NCI-H2196 treated with DMSO at 0.1 percent for 48 hours (cell line): ENCODE measurements around the gene PMEL.
"Not testable (repeated sequence)": the region's sequence is repeated elsewhere in the genome, so short reads cannot be mapped to it uniquely, and the experiment has no call there.

Source experiments
- DNase-seq: peaks from one replicate; lab custom pipeline; 2025; ENCODE audit not compliant: unreplicated experiment; lab: John Stamatoyannopoulos, UW

The PMEL gene

DNA sequence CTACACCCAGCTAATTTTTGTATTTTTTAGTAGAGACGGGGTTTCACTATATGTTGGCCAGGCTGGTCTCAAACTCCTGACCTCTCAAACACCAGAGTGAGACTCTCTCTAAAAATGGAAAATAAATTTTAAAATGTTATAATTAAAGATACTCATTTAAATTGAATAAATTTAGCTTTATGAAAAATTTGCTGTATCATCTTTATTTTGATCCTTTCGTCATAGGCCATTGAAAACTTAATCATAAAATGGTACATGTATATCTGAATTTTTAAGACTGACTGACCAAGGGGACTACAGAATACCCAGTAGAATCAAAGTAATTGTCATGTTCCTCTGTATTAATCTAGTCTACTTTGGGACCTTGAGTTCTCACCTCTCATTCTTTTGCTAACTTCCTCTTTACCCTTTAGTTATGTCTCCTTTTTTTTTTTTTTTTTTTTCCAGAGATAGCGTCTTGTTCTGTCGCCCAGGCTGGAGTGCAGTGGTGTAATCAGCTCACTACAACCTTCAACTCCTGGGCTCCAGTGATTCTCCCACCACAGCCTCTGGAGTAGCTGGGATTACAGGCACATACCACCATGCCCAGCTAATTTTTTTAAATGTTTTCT is 17.5 kb upstream of the PMEL start:
- no peak for DNase-seq

DNA sequence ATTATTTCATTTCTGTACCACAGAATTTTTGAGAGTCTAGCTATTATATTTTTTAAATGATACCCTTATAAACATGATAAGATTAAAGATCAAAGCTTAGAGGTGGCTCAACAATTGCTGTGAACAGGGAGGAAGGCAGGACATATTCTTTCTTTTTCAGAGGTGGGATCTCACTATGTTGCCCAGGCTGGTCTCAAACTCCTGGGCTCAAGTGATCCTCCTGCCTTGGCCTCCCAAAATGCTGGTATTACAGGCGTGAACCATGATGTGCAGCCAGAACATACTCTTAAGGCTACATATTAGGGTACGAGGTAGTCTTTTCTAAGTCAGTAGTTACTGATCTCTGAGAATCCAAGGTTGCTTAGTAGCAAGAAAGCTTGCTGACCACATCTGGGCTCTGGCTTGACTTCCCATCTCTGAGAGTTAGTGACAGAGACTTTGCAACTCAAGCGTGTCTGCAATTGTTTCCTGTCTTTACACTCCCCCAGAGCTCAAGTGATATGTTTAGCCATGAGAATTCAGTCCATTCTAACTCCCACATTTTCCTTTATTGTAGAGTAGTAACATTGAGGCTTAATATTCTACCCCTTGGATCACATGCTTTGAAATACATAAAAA is 16.6 kb upstream of the PMEL start:
- DNase-seq = no peak

DNA sequence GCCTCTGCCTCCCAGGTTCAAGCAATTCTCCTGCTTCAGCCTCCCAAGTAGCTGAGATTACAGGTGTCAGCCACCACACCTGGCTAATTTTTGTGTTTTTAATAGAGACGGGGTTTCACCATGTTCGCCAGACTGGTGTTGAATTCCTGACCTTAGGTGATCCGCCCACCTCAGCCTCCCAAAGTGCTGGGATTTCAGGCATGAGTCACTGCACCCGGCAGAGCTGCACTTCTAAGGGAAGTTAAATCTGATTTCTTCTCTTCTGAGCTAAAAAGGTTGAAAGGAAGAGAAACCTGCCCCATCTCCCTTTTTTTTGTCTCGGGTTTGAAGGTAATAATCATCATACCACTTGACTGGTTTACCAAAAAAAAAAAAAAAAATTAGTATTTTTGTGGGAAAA is 16.0 kb upstream of the PMEL start:
- DNase-seq = not testable (repeated sequence)

DNA sequence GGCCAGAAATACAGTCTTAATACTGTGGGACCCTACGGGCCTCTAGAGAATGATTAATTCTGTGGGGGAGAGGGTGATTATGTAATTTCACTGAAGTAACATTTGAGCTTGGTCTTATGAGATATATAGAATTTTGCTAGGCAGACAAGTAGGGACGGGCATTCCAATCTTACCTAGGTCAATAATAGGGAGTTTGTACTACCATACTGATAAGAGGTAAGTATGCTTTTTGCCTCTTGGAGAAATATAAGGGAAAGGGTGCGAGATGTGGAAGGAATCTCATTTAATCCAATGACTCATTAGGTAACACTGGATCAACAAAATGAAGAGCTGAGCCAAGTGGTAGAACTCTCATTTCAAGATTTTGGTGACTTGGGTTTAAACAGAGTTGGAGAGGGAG is 13.2 kb upstream of the PMEL start:
- no peak for DNase-seq

DNA sequence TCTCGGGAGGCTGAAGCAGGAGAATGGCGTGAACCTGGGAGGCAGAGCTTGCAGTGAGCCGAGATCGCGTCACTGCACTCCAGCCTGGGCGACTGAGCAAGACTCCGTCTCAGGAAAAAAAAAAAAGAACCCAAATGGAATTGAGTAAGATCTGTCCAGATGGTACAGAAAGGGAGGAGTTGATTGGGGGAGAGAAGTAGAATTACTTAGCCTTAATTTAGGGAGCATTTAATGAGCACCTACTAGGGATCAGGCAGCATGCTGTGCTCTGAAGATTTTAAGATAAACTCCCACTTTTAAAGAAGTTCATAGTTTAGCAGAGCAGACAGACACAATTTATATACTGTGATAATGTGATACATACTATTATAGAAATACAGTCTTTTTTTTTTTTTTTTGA is 12.6 kb upstream of the PMEL start:
- DNase-seq = no peak

DNA sequence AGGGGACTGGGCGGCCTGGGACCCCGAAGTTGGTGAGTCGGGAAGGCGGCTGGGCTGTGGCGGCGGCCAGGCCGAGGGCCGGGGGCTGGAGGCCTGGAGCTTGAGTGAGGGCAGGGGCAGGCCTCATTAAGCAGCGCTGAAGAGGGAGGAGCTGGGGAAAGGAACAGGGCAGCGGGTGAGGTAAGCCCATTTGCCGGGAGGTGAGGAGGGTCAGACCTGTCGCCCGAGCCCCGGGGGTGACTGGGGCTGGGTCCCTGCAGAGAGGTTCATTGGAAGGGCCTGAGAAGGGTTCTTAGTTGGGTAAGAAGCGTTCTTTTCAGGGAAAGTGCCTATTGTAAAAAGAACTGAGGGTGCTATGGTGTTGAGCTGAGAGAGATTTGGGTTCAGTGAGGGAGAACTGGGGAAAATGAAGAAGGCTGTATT is 8.5 kb upstream of the PMEL start:
- DNase-seq = no peak

DNA sequence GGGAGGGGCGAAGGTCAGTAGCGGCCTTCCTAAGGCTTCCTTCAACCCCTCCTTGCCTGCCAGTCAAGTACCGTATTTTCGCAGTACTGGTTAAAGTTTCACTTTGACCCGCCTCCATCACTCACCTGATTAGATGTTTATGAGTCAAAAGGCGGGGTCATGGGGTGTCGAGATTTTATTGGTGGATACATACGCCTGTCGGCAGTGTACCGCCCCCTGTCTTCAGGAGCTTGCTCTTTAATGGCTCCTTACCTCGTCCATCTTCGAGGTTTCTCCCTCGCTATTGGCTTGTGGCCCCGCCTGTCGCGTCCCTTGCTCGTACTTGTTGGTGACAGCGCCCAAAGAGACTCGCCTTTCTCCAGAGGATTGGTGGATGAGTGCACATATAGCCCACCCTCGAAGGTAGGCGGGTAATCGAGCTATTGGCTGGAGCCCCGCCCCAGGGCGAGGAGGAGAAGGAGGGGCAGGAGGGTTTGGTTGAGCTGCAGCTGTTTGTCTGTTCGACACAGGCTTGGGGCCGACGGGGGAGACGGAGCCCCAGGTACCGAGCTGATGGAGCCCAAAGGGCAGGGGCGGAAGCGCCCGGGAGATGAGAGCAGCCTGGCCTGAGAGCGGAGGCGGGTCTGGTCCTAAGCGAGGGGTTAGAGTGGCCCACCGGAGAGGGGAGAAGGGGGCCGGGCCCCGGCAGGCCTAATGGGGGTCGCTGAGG is 7.9 kb upstream of the PMEL start, which contains the start of gene RAB5B:
TSS of gene RAB5B (plus strand) at position 480 of the 709 bp plus-strand sequence. CDS start 12,883 bp downstream, outside the sequence.
- peak; percentile 100 for DNase-seq

DNA sequence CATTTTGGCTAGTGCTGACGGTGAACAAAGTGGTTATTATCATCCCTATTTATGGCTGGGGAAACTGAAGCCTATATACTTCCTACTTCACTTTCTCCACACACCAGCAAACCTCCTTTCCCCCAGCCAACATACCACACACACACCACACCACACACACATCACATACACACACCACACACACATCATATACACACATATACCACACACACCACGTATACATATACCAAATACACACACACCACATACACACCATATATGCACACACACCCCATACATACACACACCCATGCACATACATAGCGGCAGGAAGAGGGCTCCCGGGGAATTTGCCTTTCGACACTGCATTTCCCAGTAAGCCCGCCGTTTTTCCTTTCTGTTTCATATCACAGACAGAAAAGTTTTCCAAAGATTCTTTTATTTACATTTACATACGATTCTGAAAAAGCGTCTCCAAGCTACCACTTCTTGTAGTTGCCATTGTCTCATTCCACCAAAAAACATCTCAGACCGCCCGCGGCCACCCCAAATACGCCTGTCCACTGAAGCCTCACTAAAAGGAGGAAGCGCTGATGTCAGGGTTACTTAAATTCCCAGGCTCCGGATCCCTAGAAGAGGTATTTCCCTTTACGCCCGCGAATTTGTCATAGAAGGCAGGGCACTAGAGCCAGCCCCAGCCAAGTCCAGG is 7.2 kb upstream of the PMEL start:
- no peak for DNase-seq

DNA sequence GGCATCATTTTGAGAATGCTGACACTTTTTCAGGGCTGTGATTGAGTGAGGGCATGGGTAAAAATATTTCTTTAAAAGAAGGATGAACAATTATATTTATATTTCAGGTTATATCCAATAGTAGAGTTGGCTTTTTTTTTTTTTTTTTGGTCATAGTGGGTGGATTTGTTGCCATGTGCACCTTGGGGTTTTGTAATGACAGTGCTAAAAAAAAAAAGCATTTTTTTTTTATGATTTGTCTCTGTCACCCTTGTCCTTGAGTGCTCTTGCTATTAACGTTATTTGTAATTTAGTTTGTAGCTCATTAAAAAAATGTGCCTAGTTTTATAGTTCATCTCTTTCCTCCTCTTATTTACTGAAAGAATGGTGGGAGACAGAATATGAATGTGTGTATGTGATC is 6.6 kb upstream of the PMEL start:
- DNase-seq = no peak

DNA sequence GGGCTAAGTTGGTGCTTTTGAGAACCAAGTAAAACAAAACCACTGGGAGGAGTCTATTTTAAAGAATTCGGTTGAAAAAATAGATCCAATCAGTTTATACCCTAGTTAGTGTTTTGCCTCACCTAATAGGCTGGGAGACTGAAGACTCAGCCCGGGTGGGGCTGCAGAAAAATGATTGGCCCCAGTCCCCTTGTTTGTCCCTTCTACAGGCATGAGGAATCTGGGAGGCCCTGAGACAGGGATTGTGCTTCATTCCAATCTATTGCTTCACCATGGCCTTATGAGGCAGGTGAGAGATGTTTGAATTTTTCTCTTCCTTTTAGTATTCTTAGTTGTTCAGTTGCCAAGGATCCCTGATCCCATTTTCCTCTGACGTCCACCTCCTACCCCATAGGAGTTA is 6.2 kb upstream of the PMEL start:
- no peak for DNase-seq

DNA sequence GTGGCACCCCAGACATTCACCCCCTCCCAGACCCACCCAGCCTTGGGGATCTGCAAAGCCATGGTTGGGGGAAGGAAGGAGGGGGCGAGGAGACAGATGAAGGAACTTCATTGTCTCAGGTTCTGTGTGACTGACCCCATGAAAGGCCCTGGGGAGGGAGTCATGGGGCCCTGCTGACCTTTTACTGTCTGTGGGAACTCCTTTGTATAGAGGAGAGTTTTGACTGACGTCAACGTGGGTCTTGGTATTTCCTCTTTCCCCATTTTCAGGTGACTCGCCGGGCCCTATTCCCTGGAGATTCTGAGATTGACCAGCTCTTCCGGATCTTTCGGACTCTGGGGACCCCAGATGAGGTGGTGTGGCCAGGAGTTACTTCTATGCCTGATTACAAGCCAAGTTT is 4.9 kb upstream of the PMEL start:
- no peak for DNase-seq

DNA sequence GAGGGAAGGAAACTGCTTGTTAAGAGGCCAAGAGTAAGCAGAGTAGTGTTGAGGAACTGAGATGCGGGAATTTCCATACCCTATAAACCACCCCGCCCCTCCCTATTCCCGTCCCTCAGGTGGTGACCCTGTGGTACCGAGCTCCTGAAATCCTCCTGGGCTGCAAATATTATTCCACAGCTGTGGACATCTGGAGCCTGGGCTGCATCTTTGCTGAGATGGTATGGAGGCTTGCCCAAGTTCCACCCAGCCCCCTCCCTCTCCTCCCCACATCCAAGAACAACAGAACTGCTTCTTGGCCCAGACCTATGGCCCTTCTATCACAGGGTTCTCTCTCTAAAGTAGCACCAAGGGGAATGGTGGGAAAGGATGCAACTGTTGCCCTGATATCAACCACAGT is 3.5 kb upstream of the PMEL start:
- DNase-seq = no peak

DNA sequence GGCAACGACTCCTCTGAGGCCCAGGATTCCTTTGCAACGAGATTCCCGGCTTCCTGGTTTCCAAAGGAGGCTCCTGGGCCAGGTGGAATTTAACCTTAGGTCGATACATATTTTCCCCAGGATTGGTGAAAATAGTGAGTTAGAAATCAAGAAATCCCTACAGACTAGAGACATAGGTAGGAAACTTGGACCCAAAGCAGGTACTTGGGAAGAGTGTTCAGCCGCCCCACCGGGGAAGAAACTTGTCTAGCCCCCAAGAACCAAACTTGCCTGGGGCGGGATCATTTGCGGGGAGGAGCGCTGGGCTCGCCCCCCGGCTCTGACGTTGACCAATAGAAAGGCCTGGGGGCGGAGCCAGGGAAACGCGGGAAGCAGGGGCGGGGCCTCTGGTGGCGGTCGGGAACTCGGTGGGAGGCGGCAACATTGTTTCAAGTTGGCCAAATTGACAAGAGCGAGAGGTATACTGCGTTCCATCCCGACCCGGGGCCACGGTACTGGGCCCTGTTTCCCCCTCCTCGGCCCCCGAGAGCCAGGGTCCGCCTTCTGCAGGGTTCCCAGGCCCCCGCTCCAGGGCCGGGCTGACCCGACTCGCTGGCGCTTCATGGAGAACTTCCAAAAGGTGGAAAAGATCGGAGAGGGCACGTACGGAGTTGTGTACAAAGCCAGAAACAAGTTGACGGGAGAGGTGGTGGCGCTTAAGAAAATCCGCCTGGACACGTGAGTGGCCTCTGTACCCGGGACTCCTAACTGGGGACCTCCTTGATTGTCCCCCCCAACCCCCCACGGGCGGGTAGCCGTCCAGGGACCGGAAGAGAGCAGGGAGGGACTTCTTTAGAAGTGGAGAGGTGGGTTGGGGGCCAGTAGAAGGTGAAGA is 803 bp upstream of the PMEL start, which contains the start of gene CDK2:
TSS of gene CDK2 (plus strand) at position 423 of the 874 bp plus-strand sequence. CDS start at position 602, 179 bp downstream.
- peak; percentile 72 for DNase-seq

DNA sequence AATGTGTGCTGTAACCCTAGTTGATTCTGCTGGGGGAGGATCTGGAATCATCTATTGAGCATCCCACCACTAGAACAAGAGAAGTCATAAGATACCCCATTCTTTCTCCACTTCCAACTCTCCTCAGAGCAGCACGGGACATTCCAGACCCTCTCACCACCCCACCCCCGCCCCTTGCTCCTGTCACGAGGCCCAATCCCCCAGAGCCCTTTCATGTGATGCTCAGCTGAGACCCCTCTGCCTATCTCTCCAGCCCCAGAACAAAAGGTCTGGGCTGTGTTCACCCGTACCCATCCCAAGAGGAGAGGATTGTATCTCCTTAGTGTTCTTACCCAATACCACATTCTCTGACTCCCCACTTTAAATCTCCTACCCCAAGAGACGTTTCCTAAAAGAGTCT is 602 bp downstream of the PMEL start:
- DNase-seq = no peak

DNA sequence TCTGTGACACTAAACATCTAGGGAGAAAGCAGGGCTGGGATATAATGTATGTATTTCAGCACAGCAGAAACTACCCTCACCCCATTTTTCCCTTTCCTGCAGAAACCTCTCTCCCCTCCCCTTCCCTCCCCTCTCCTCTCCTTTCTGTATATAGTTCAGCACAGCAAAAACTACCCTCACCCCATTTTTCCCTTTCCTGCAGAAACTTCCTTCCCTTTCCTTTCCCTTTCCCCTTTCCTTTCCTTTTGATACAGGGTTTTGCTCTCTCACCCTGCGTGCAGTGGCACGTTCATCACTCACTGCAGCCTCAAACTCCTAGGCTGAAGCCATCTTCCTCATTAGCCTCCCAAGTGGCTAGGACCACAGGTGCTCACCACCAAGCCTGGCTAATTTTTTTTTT is 2.1 kb downstream of the PMEL start:
- no peak for DNase-seq

DNA sequence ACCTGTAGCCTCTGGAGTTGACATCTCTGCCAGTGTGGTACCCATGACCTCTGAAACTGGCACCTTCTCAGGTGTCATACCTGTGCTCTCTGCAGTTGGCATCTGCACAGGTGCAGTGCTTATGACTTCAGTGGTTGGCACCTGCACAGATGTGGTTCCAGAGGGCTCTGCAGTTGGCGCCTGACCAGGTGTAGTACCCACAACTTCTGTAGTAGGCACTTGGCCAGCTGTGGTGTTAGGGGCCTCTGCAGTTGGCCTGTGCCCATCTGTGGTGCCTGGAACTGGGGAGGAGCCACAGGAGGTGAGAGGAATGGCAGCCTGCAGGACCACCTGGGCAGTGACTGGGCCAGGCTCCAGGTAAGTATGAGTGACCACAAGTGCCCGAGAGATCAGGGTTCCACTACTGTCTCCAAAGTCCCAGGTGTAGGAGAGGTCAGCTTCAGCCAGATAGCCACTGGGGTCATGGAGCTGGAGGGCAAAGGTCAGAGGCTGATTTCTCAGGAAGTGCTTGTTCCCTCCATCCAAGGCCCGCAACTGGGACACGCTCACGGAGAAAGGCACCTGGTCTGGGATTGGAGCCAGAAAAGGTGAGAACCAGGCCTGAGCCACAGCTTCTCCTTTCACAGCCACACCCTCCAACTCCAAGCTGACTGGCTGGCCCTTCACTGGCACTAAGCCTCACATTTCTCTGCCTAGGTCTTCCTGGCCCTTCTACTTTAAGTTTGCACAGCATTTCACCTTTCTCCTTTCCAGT is 8.6 kb downstream of the PMEL start:
- peak; percentile 43 for DNase-seq

DNA sequence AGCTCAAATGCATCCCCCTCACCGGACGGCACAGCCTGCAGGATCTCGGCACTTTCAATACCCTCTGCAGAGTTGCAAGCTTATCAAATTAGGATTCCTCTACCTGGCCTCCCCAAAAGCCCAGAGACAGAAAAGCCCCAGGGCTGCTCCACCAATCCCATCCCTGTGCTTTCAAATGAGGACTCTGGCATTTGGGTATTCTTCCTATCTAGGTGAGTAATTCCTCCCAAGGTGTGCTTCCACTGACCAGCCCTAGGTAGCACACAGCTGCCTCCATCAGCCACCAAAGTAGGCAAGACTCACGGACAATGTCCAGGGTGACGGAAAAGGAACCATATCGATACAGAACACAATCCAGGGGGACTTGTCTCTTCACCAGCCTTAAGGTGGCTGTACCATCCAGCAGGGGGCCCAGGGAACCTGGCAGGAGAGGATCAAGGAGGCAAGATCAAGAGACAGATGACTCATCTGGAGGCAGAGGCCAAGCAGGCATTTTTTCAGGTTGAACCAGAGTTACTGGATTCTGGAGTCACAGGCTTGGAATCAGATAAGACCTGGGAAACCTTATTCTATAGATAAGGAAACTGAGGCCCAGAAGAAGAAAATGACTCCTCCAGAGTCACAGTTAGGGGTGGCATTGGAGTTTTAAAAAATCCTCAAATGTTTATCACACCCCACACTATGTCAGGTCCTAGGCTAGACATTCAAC is 9.9 kb downstream of the PMEL start:
- no peak for DNase-seq

DNA sequence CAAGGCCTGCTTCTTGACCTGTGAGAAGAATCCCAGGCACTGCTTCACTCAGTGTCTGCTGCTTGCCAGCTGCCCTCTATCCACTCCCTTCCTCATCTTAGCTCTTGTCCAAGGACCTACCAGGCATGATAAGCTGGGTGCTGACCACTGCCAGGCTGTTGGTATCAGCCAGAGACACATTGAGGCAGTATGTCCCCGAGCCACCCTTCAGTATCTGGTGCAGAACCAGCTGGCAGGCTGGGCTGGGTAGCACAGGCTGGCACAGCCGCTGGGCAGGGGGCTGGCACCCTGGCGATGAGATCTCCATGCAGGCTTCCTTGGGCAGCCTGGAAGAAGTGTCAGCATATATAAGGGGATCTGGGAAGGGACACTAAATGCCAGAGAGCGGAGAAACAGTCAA is 10.5 kb downstream of the PMEL start:
- no peak for DNase-seq

DNA sequence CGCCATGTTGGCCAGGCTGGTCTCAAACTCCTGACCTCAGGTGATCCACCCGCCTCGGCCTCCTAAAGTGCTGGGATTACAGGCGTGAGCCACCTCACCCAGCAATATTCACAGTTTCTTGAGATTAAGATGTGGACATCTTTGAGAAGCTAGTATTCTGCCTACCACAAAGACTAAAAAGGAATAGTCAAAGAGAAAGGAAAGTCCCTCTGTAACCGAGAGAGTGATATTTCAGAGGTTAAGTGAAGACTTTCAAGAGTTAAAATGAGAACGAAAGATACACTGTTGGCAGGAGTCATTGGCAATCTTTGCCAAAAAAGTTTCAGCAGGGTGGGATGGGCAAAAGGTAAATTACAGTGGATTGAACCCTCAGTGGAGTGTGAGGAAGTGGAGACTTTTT is 19.3 kb downstream of the PMEL start:
- DNase-seq = no peak
